Pancreas (tissue), 10 donors: ENCODE data around the gene PDCD1LG2. TPM values are rescaled to one million over a fixed set of nuclear protein-coding genes. Genes with fewer than 3 reads are reported as not detected.

ENCODE experiments used
- ATAC-seq, 4 donors: fragments of 200-7000 bp; cut with Tn5 transposase; one replicate each; pipeline versions ENCODE4 v1.8.0 to v1.9.1; 2020; ENCODE audit warnings: mild to moderate bottlenecking in 4 of 4, moderate library complexity in 4 of 4
- DNase-seq, 6 donors: peaks; one replicate each; pipeline ENCODE4 v3.0.0-alpha.2; 2020
- FAIRE-seq: peaks from 2 replicates; lab custom pipeline; 2012; peaks lifted over from hg19 to GRCh38; lab: Jason Lieb, UNC
- H3K27ac ChIP-seq, 4 donors: fragments of 200-600 bp; sonication (generic); 1 replicate in 3 of 4; 2 replicates in 1 of 4; pipeline versions ENCODE4 v1.5.0 to v1.8.0; 2020
- H3K27me3 ChIP-seq, 4 donors: fragments of 200-600 bp; one replicate each; pipeline ENCODE4 v1.8.0; 2021
- H3K36me3 ChIP-seq, 3 donors: fragments of 200-600 bp; sonication (generic) in 1 of 3; one replicate each; pipeline versions ENCODE4 v1.5.0 to v1.8.0; 2020 to 2021
- H3K4me1 ChIP-seq, 3 donors: fragments of 200-600 bp; one replicate each; pipeline ENCODE4 v1.8.0; 2021
- H3K4me3 ChIP-seq, 4 donors: fragments of 200-600 bp; sonication (generic) in 2 of 4; one replicate each; pipeline versions ENCODE4 v1.5.0 to v1.8.0; 2020 to 2021
- H3K9me3 ChIP-seq, 4 donors: fragments of 200-600 bp; one replicate each; pipeline ENCODE4 v1.8.0; 2021
- CTCF ChIP-seq, 4 donors: fragments of 200-600 bp; sonication (generic) in 3 of 4; IDR thresholded peaks; one replicate each; pipeline versions ENCODE4 v1.5.0 to v1.8.0; 2021; ENCODE audit warnings: antibody characterized with exemption in 4 of 4
- WGBS, 2 donors: extraction: QIAGEN DNeasy Blood & Tissue Kit; methylation state at CpG; one replicate each; pipeline ENCODE4 v1.1.7; 2013; 5-methylcytosine and 5-hydroxymethylcytosine counted together
- intact Hi-C, 3 donors: fragments of 100-400 bp; cut with DNase I; formaldehyde crosslinking; loops; one replicate each; pipeline versions ENCODE4 v1.11.1 to v1.14.2; 2022
- polyA plus RNA-seq, 2 donors: library from polyadenylated mRNA; stranded (reverse); fragments of 200-250 nt; gene quantifications; one replicate each; pipeline ENCODE4 v1.2.3, GENCODE V29; 2013
- total RNA-seq, 6 donors: library from RNA; stranded (reverse); fragmentation: NEBNext Ultra II Directional in 4 of 6; extraction: Animal tissue kit (Norgen Biotek cat#: 25700) in 4 of 6; gene quantifications; one replicate each; pipeline versions ENCODE4 v1.2.1 to v1.2.4, GENCODE V29; 2021 to 2023
- donor health status: healthy with polysubstance abuse.
- donor health status: DM: no; HTN: no; CAD: no; lungs with moderate emphysema.
- donor health status: DM: no; HTN: no; CAD: no.
- donor health status: control.
- donor health status: control.
- donor health status: Bipolar disorder and iron deficiency.
- donor health status: DM: yes; HTN: yes; CAD: no.
- donor health status: DM: no; HTN: no; CAD: no.
- donor health status: DM: no; HTN: no; CAD: no.
- donor health status: DM: yes; HTN: yes; CAD: no.

PDCD1LG2 gene
- total and polyA plus RNA-seq, 8 donors: 0.08 to 0.43 (median 0.17) TPM; not detected in 1

GRCh38 chr9:5543875-5544702 lies 33.8 kb downstream of the PDCD1LG2 start:
- DNase-seq (no peak), FAIRE-seq (no peak), ATAC-seq (no peak)
- Histone ChIP-seq H3K27ac (no peak overlapping the region), H3K27me3 (no peaks in the 10 kb centered on the region), H3K4me3 (no peak overlapping the region), H3K9me3 (no peaks in the 10 kb centered on the region), H3K4me1 (no peaks in the 10 kb centered on the region), H3K36me3 (no peaks in the 10 kb centered on the region)
- WGBS, 2 donors: 46 to 59% methylated on average over 2 of the region's 2 CpGs
- TF ChIP-seq CTCF (IDR thresholded peaks at IDR 0.05): no peak
- intact Hi-C loops: no loop called here

GRCh38 chr9:5549658-5550650 lies 39.6 kb downstream of the PDCD1LG2 start:
- no peak for TF ChIP-seq CTCF (IDR thresholded peaks at IDR 0.05)
- WGBS, 2 donors: 55 to 57% methylated on average over 4 of the region's 4 CpGs
- H3K4me3 ChIP-seq: no peak overlapping the region
- H3K9me3 ChIP-seq: no peaks in the 10 kb centered on the region
- ATAC-seq: no peak
- intact Hi-C loops: no loop called here
- FAIRE-seq: no peak
- no peaks in the 10 kb centered on the region for H3K4me1 ChIP-seq
- no peak overlapping the region for H3K27ac ChIP-seq
- H3K36me3 ChIP-seq: no peaks in the 10 kb centered on the region
- H3K27me3 ChIP-seq: no peaks in the 10 kb centered on the region
- no peak for DNase-seq

- intact Hi-C loops: no loop called here
- Histone ChIP-seq H3K4me3 (no peak overlapping the region), H3K27ac (no peak overlapping the region), H3K36me3 (no peaks in the 10 kb centered on the region), H3K27me3 (no peaks in the 10 kb centered on the region), H3K4me1 (no peaks in the 10 kb centered on the region), H3K9me3 (no peaks in the 10 kb centered on the region)
- FAIRE-seq (no peak), ATAC-seq (no peak), DNase-seq (no peak)
- TF ChIP-seq CTCF (IDR thresholded peaks at IDR 0.05): no peak
- WGBS, 2 donors: 74 to 80% methylated on average over 4 of the region's 4 CpGs
Observed at GRCh38 chr9:5551368-5552150, 41.2 kb downstream of the PDCD1LG2 start.

GRCh38 chr9:5552301-5552700 lies 42.0 kb downstream of the PDCD1LG2 start:
- TF ChIP-seq CTCF (IDR thresholded peaks at IDR 0.05): no peak
- H3K27ac ChIP-seq: no peak overlapping the region
- no peak overlapping the region for H3K4me3 ChIP-seq
- H3K27me3 ChIP-seq: no peaks in the 10 kb centered on the region
- no peaks in the 10 kb centered on the region for H3K4me1 ChIP-seq
- no peak for DNase-seq
- no peaks in the 10 kb centered on the region for H3K36me3 ChIP-seq
- WGBS, 2 donors: 71 to 86% methylated on average over 3 of the region's 3 CpGs
- ATAC-seq: no peak
- FAIRE-seq: no peak
- H3K9me3 ChIP-seq: no peaks in the 10 kb centered on the region
- intact Hi-C loops: no loop called here
